Spleen (tissue), 11 donors: Measurements from ENCODE around the gene SLC25A43. TPM values are rescaled to one million over a fixed set of nuclear protein-coding genes. Genes with fewer than 3 reads are reported as not detected.

ENCODE experiments used
- DNase-seq: peaks from one replicate; pipeline ENCODE4 v3.0.0-alpha.2; 2020
- H3K27ac ChIP-seq, 8 donors: fragments of 200-600 bp; sonication (generic) in 7 of 8; 1 replicate in 4 of 8; 2 replicates in 4 of 8; pipeline versions ENCODE4 v1.5.0 to v1.8.0; 2016 to 2021; ENCODE audit warnings: inconsistent platforms in 4 of 8, mild to moderate bottlenecking in 4 of 8, moderate library complexity in 1 of 8
- H3K27me3 ChIP-seq, 7 donors: fragments of 200-600 bp; sonication (generic) in 6 of 7; replicated peaks in 1 of 7; 1 replicate in 4 of 7; 2 replicates in 3 of 7; pipeline versions ENCODE4 v1.5.0 to v1.8.0; 2016 to 2021; ENCODE audit warnings: inconsistent platforms in 3 of 7, mild to moderate bottlenecking in 1 of 7
- H3K36me3 ChIP-seq, 6 donors: fragments of 200-600 bp; sonication (generic) in 5 of 6; 1 replicate in 4 of 6; 2 replicates in 2 of 6; pipeline versions ENCODE4 v1.5.0 to v1.8.0; 2016 to 2021; ENCODE audit warnings: inconsistent platforms in 2 of 6
- H3K4me1 ChIP-seq, 6 donors: fragments of 200-600 bp; sonication (generic) in 5 of 6; 1 replicate in 3 of 6; 2 replicates in 3 of 6; pipeline versions ENCODE4 v1.5.0 to v1.8.0; 2016 to 2021; ENCODE audit warnings: inconsistent platforms in 3 of 6
- H3K4me3 ChIP-seq, 8 donors: fragments of 200-600 bp; sonication (generic) in 7 of 8; 1 replicate in 4 of 8; 2 replicates in 4 of 8; pipeline versions ENCODE4 v1.5.0 to v1.8.0; 2016 to 2021; ENCODE audit warnings: inconsistent platforms in 4 of 8, mild to moderate bottlenecking in 4 of 8, moderate library complexity in 2 of 8
- H3K9me3 ChIP-seq, 8 donors: fragments of 200-600 bp; sonication (generic) in 7 of 8; 1 replicate in 4 of 8; 2 replicates in 4 of 8; pipeline versions ENCODE4 v1.5.0 to v1.8.0; 2016 to 2021; ENCODE audit warnings: inconsistent platforms in 4 of 8
- POLR2A ChIP-seq, 3 donors: fragments of 450-650 bp; IDR thresholded peaks; one replicate each; pipeline ENCODE4 v1.5.1; 2017; ENCODE audit warnings: antibody characterized with exemption in 3 of 3, mild to moderate bottlenecking in 1 of 3
- POLR2AphosphoS5 ChIP-seq, 3 donors: sonication (generic); formaldehyde crosslinking; IDR thresholded peaks; one replicate each; pipeline ENCODE4 v1.5.1; 2017; ENCODE audit warnings: antibody characterized with exemption in 3 of 3
- WGBS, 5 donors: extraction: QIAGEN DNeasy Blood & Tissue Kit in 3 of 5; methylation state at CpG; one replicate each; pipeline versions ENCODE4 v1.1.5 to v1.1.7; 2013 to 2018; 5-methylcytosine and 5-hydroxymethylcytosine counted together
- intact Hi-C: fragments of 100-400 bp; cut with DNase I; formaldehyde crosslinking; loops from one replicate; pipeline ENCODE4 v1.15.0; 2023; ENCODE audit warnings: low total_unique reads
- polyA plus RNA-seq, 3 donors: library from polyadenylated mRNA; stranded (reverse); fragments of 200-250 nt; gene quantifications; one replicate each; pipeline ENCODE4 v1.2.1, GENCODE V29; 2013
- total RNA-seq, 7 donors: library from RNA; depleted of rRNA in 3 of 7; stranded (reverse); fragments of >200 nt in 3 of 7; fragmentation: NEBNext Ultra II Directional in 4 of 7; extraction: Animal tissue kit (Norgen Biotek cat#: 25700) in 4 of 7; gene quantifications; one replicate each; pipeline versions ENCODE4 v1.1.0 to v1.2.1, GENCODE V29; 2016 to 2021
- TF ChIP-seq, protein P1 (sequence below), 11 experiments: fragments of 200-600 bp in 7 of 11; fragments of 450-650 bp in 4 of 11; sonication (generic) in 4 of 11; IDR thresholded peaks in 8 of 11; conservative IDR thresholded peaks in 3 of 11; 1 replicate in 7 of 11; 2 replicates in 4 of 11; pipeline versions ENCODE4 v1.4.0 to v1.8.0; 2016 to 2021; ENCODE audit warnings: antibody characterized with exemption in 11 of 11, inconsistent platforms in 4 of 11, mild to moderate bottlenecking in 1 of 11
- donor health status: healthy with polysubstance abuse.
- donor health status: DM: no; HTN: no; CAD: no; lungs with moderate emphysema.
- donor health status: DM: no; HTN: no; CAD: no.
- donor health status: Bipolar disorder and iron deficiency.
- donor health status: healthy.
- donor health status: DM: no; HTN: no; CAD: no.
- donor health status: DM: yes; HTN: yes; CAD: no.

The SLC25A43 gene
- total and polyA plus RNA-seq, 10 donors, result 5.5 to 13.7 (median 9.5) TPM

DNA sequence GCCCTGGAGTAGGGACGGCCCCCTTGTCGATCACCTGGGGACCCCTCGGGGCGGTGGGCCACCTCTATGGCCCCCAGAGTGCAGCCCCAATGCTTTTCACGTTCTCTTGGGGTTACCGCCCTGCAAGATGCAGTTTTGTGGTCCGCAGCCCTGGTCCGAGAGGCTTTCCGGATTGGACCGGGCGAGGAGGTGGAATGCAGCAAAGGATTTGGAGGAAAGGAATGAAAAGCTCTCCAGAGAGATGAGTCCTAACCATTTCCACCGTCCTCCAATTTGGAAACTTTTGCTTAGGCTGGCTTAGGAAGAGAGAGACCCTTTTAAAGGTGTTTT, 601 bp downstream of the SLC25A43 start:
- peak overlapping the region; percentile 56 to 87 (median 79) for H3K27ac ChIP-seq
- H3K4me1 ChIP-seq, result peaks cover 0 to 21% (median 17%) of the 10 kb centered on the region in 6 donors
- TF ChIP-seq POLR2AphosphoS5 (IDR thresholded peaks at IDR 0.05) (no peak), POLR2A (IDR thresholded peaks at IDR 0.05) (no peak)
- TF ChIP-seq, protein P1, sequence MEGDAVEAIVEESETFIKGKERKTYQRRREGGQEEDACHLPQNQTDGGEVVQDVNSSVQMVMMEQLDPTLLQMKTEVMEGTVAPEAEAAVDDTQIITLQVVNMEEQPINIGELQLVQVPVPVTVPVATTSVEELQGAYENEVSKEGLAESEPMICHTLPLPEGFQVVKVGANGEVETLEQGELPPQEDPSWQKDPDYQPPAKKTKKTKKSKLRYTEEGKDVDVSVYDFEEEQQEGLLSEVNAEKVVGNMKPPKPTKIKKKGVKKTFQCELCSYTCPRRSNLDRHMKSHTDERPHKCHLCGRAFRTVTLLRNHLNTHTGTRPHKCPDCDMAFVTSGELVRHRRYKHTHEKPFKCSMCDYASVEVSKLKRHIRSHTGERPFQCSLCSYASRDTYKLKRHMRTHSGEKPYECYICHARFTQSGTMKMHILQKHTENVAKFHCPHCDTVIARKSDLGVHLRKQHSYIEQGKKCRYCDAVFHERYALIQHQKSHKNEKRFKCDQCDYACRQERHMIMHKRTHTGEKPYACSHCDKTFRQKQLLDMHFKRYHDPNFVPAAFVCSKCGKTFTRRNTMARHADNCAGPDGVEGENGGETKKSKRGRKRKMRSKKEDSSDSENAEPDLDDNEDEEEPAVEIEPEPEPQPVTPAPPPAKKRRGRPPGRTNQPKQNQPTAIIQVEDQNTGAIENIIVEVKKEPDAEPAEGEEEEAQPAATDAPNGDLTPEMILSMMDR (IDR thresholded peaks at IDR 0.05 in 8 of 11, conservative IDR thresholded peaks at IDR 0.05 in 3 of 11), result no peak
- no peak for DNase-seq
- 4 to 44% (median 15%) methylated on average over 8 to 12 of the region's 12 CpGs for WGBS, 5 donors
- peaks cover 0 to 10% (median 0%) of the 10 kb centered on the region in 7 donors for H3K27me3 ChIP-seq
- intact Hi-C loops, result no loop called here
- peak overlapping the region; percentile 30 to 84 (median 55) for H3K4me3 ChIP-seq
- no peaks in the 10 kb centered on the region for H3K9me3 ChIP-seq
- H3K36me3 ChIP-seq, result no peaks in the 10 kb centered on the region

DNA sequence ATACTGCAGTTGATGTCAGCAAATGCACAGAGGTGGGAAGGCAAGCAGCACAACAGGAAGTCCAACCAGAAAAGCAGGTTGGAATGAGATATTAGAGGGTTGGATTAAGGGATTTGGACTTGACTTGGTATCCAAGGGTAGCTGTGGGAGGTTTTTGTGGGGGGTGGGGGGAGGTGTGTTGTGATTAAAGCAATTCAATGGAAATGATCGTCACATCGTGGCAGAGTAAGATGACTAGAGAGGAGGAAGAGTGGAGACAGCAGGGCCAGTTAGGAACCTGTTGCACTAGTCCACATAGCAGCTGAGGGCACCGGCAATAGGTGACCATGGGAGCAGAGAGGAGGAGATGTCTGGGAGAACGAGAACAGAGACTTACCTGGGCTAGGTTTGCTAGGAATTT, 2.4 kb downstream of the SLC25A43 start:
- no peak for DNase-seq
- intact Hi-C loops, result no loop called here
- peaks cover 0 to 10% (median 0%) of the 10 kb centered on the region in 7 donors for H3K27me3 ChIP-seq
- no peak overlapping the region for H3K27ac ChIP-seq
- H3K9me3 ChIP-seq, result no peaks in the 10 kb centered on the region
- WGBS, 5 donors, result 72 to 93% (median 77%) methylated on average over 4 of the region's 4 CpGs
- H3K36me3 ChIP-seq, result peaks cover 0 to 3% (median 0%) of the 10 kb centered on the region in 6 donors
- TF ChIP-seq, protein P1 (IDR thresholded peaks at IDR 0.05 in 8 of 11, conservative IDR thresholded peaks at IDR 0.05 in 3 of 11), result no peak
- TF ChIP-seq POLR2AphosphoS5 (IDR thresholded peaks at IDR 0.05) (no peak), POLR2A (IDR thresholded peaks at IDR 0.05) (no peak)
- H3K4me3 ChIP-seq, result no peak overlapping the region
- peaks cover 0 to 21% (median 17%) of the 10 kb centered on the region in 6 donors for H3K4me1 ChIP-seq

DNA sequence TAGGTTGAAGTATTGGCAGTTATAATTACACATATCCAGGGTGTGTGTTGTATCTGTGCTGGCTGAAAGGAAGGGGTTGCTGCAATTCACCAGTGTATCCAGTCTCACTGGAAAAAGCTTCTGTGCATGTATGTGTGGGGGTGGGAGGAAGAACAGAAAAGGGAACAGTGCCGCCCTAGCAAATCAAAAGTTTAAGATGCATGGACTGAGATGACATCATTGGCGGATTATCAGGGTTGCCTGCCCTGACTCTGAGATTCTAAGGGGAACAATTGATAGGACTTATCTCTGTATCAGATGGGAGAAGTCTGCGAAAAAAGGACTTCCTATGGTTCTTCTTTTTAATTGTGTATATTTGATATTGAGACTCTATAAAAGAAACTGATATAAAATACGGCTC, 3.5 kb downstream of the SLC25A43 start:
- Histone ChIP-seq H3K36me3 (peaks cover 0 to 13% (median 2%) of the 10 kb centered on the region in 6 donors), H3K4me1 (peaks cover 0 to 21% (median 17%) of the 10 kb centered on the region in 6 donors), H3K9me3 (no peaks in the 10 kb centered on the region), H3K27me3 (peaks cover 0 to 10% (median 0%) of the 10 kb centered on the region in 7 donors), H3K27ac (no peak overlapping the region), H3K4me3 (no peak overlapping the region)
- DNase-seq, result no peak
- 63 to 81% (median 80%) methylated on average over 4 of the region's 4 CpGs for WGBS, 5 donors
- TF ChIP-seq, protein P1 (IDR thresholded peaks at IDR 0.05 in 8 of 11, conservative IDR thresholded peaks at IDR 0.05 in 3 of 11), result no peak
- no peak for TF ChIP-seq POLR2A (IDR thresholded peaks at IDR 0.05)
- no peak for TF ChIP-seq POLR2AphosphoS5 (IDR thresholded peaks at IDR 0.05)
- intact Hi-C loops, result no loop called here

DNA sequence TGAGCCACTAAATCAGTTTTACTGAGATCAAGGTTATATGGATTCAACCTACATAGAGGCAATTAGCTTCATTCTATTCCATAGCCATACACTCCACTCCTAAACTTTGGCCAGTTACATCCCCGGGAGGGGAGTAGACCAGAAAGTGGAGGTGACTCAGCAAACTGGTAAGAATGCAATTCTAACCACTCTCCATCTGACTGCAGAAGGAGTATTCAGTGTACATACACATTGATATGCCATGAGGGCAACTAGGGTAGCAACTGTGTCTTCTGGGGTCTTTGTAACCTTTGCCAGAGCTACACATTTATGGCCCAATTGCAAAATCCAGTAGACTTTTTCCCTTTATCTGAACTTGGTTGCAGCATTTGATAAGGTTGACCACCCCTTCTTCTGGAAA, 7.6 kb downstream of the SLC25A43 start:
- Histone ChIP-seq H3K27me3 (no peaks in the 10 kb centered on the region), H3K4me3 (no peak overlapping the region), H3K9me3 (no peaks in the 10 kb centered on the region), H3K36me3 (peaks cover 0 to 33% (median 2%) of the 10 kb centered on the region in 6 donors), H3K27ac (no peak overlapping the region), H3K4me1 (no peaks in the 10 kb centered on the region)
- TF ChIP-seq POLR2A (IDR thresholded peaks at IDR 0.05) (no peak), POLR2AphosphoS5 (IDR thresholded peaks at IDR 0.05) (no peak)
- TF ChIP-seq, protein P1 (IDR thresholded peaks at IDR 0.05 in 8 of 11, conservative IDR thresholded peaks at IDR 0.05 in 3 of 11), result no peak
- intact Hi-C loops, result no loop called here
- DNase-seq, result no peak
- 48 to 70% (median 56%) methylated on average over 1 of the region's 1 CpG for WGBS, 5 donors
